IMR-90 (cell line): ENCODE data around the gene SPATA46. TPM values are rescaled to one million over a fixed set of nuclear protein-coding genes. Genes with fewer than 3 reads are reported as not detected.

Source experiments
- ATAC-seq: fragments of 200-7000 bp; cut with Tn5 transposase; 2 replicates; pipeline ENCODE4 v1.9.1; 2020; ENCODE audit warnings: low read depth, mild to moderate bottlenecking, moderate library complexity
- BruUV-seq: library from RNA; stranded (reverse); fragments of 400-500 nt; replicated peaks from 2 replicates; lab custom pipeline; 2021; lab: Mats Ljungman, UMichigan
- CTCF ChIA-PET: fragments of 300-600 bp; formaldehyde crosslinking; extraction: SDS; loops from one replicate; lab custom pipeline; 2021; ENCODE audit warnings: antibody characterized with exemption; lab: Yijun Ruan, JAX
- POLR2A ChIA-PET: fragments of 300-600 bp; sonication (Branson Sonifier 250); formaldehyde crosslinking; loops from one replicate; lab custom pipeline; 2022; ENCODE audit warnings: antibody characterized with exemption; ENCODE audit not compliant: unreplicated experiment; lab: Charles Lee
- DNase-seq: peaks from one replicate; pipeline ENCODE4 v3.0.0; 2013
- H2AFZ ChIP-seq: replicated peaks from 2 replicates; pipeline ENCODE3; 2013; ENCODE audit warnings: low read length, mild to moderate bottlenecking; ENCODE audit not compliant: poor library complexity
- H2AK5ac ChIP-seq: 2 replicates; pipeline ENCODE4 v1.6.1; 2013; ENCODE audit warnings: low read depth, low read length, inconsistent platforms
- H2AK9ac ChIP-seq: replicated peaks from 2 replicates; pipeline ENCODE3; 2013; ENCODE audit warnings: mild to moderate bottlenecking, low read depth, low read length, moderate library complexity; ENCODE audit not compliant: poor library complexity
- H2BK120ac ChIP-seq: 2 replicates; pipeline ENCODE4 v1.6.1; 2013; ENCODE audit warnings: low read depth, low read length, inconsistent platforms
- H2BK15ac ChIP-seq: 3 replicates; pipeline ENCODE4 v1.6.1; 2013; ENCODE audit warnings: low read depth, low read length, inconsistent platforms
- H2BK20ac ChIP-seq: 2 replicates; pipeline ENCODE4 v1.6.1; 2013; ENCODE audit warnings: low read depth, mild to moderate bottlenecking, inconsistent platforms, low read length, moderate library complexity
- H2BK5ac ChIP-seq: 2 replicates; pipeline ENCODE4 v1.6.1; 2013; ENCODE audit warnings: mild to moderate bottlenecking, low read depth, low read length, inconsistent platforms; ENCODE audit not compliant: poor library complexity, severe bottlenecking
- H3K14ac ChIP-seq: replicated peaks from 2 replicates; pipeline ENCODE4 v1.6.1; 2013; ENCODE audit warnings: low read depth, low read length, inconsistent platforms
- H3K18ac ChIP-seq: 2 replicates; pipeline ENCODE4 v1.6.1; 2013; ENCODE audit warnings: low read depth, low read length, control low read depth
- H3K23ac ChIP-seq: 2 replicates; pipeline ENCODE4 v1.6.1; 2013; ENCODE audit warnings: low read depth, low read length, inconsistent platforms
- H3K27ac ChIP-seq: 2 replicates; pipeline ENCODE4 v1.5.1; 2013; ENCODE audit warnings: mild to moderate bottlenecking, control low read depth, low read length; ENCODE audit not compliant: insufficient read depth
- H3K27me3 ChIP-seq: 2 replicates; pipeline ENCODE4 v1.6.1; 2013; ENCODE audit warnings: low read length; ENCODE audit not compliant: control insufficient read depth, insufficient read depth
- H3K36me3 ChIP-seq: 2 replicates; pipeline ENCODE4 v1.6.1; 2013; ENCODE audit warnings: low read length, mixed read lengths; ENCODE audit not compliant: control insufficient read depth, insufficient read depth
- H3K4ac ChIP-seq: 2 replicates; pipeline ENCODE4 v1.6.1; 2013; ENCODE audit warnings: low read depth, low read length, inconsistent platforms
- H3K4me1 ChIP-seq: 2 replicates; pipeline ENCODE4 v1.6.1; 2013; ENCODE audit warnings: low read length, mixed read lengths; ENCODE audit not compliant: control insufficient read depth, insufficient read depth
- H3K4me2 ChIP-seq: 2 replicates; pipeline ENCODE4 v1.6.1; 2013; ENCODE audit warnings: low read depth, mild to moderate bottlenecking, control low read depth, low read length, moderate library complexity
- H3K4me3 ChIP-seq: 2 replicates; pipeline ENCODE4 v1.5.1; 2013; ENCODE audit warnings: low read depth, mild to moderate bottlenecking, control low read depth, low read length, moderate library complexity; ENCODE audit not compliant: insufficient read depth
- H3K56ac ChIP-seq: 2 replicates; pipeline ENCODE4 v1.6.1; 2013; ENCODE audit warnings: low read length, inconsistent platforms; ENCODE audit not compliant: insufficient read depth; ENCODE audit errors: extremely low read depth
- H3K79me1 ChIP-seq, 2 experiments: 2 replicates each; pipeline ENCODE4 v1.6.1; 2013; ENCODE audit warnings: low read length in 2 of 2, inconsistent platforms in 1 of 2, low read depth in 1 of 2
- H3K9ac ChIP-seq: 2 replicates; pipeline ENCODE4 v1.6.1; 2013; ENCODE audit warnings: low read depth, low read length, control low read depth
- H3K9me1 ChIP-seq: 2 replicates; pipeline ENCODE4 v1.6.1; 2013; ENCODE audit warnings: low read length, inconsistent platforms; ENCODE audit not compliant: insufficient read depth
- H3K9me3 ChIP-seq: 2 replicates; pipeline ENCODE4 v1.6.1; 2013; ENCODE audit warnings: low read length; ENCODE audit not compliant: control insufficient read depth, insufficient read depth
- H4K20me1 ChIP-seq: 2 replicates; pipeline ENCODE4 v1.6.1; 2013; ENCODE audit warnings: low read length, inconsistent platforms; ENCODE audit not compliant: insufficient read depth
- H4K5ac ChIP-seq: 2 replicates; pipeline ENCODE4 v1.6.1; 2013; ENCODE audit warnings: mild to moderate bottlenecking, low read depth, low read length, control low read depth
- H4K8ac ChIP-seq, 2 experiments: 2 replicates each; pipeline ENCODE4 v1.6.1; 2013; ENCODE audit warnings: low read depth in 2 of 2, low read length in 2 of 2, control low read depth in 1 of 2, inconsistent platforms in 1 of 2
- H4K91ac ChIP-seq: 2 replicates; pipeline ENCODE4 v1.6.1; 2013; ENCODE audit warnings: low read depth, low read length, inconsistent platforms; ENCODE audit not compliant: insufficient read depth
- BHLHE40 ChIP-seq: fragments of 150-350 bp; IDR thresholded peaks from 2 replicates; pipeline ENCODE4 v1.6.1; 2016; ENCODE audit warnings: mild to moderate bottlenecking, low read depth, low read length
- NFE2L2 ChIP-seq: fragments of 150-350 bp; IDR thresholded peaks from 2 replicates; pipeline ENCODE4 v1.6.1; 2016; ENCODE audit warnings: low read depth, mild to moderate bottlenecking, low read length
- RAD21 ChIP-seq: IDR thresholded peaks from 2 replicates; pipeline ENCODE4 v1.6.1; 2012; ENCODE audit warnings: low read length, improper control_type of control experiment
- USF2 ChIP-seq: fragments of 150-350 bp; IDR thresholded peaks from 2 replicates; pipeline ENCODE4 v1.6.1; 2017; ENCODE audit warnings: mild to moderate bottlenecking, antibody characterized with exemption, low read length, low read depth
- WGBS, 2 experiments: methylation state at CpG; one replicate each; pipeline versions ENCODE4 v1.1.5 to v1.1.7; 2013; ENCODE audit warnings: missing lambda C conversion rate in 2 of 2; ENCODE audit not compliant: insufficient read length in 1 of 2; ENCODE audit errors: extremely low coverage in 2 of 2; 5-methylcytosine and 5-hydroxymethylcytosine counted together
- dilution Hi-C: fragments of 300-500 bp; cut with HindIII; formaldehyde crosslinking; loops from one replicate; pipeline ENCODE4 v1.14.3; 2018; ENCODE audit warnings: low sequenced_read_pairs; ENCODE audit not compliant: unreplicated experiment
- in situ Hi-C: fragments of 300-500 bp; cut with MboI; formaldehyde crosslinking; loops from 3 replicates; pipeline ENCODE4 v1.14.3; 2019; ENCODE audit warnings: low sequenced_read_pairs, inconsistent platforms, mixed read lengths
- intact Hi-C: fragments of 100-400 bp; cut with micrococcal nuclease; formaldehyde crosslinking; loops from 2 replicates; pipeline ENCODE4 v1.10.0; 2022
- polyA plus RNA-seq, 3 experiments: library from polyadenylated mRNA; depleted of rRNA; stranded (reverse); fragments of >200 nt; gene quantifications; 2 replicates each; pipeline ENCODE4 v1.2.3, GENCODE V29; 2012; ENCODE audit warnings: low replicate concordance in 1 of 3
- total RNA-seq: library from RNA; depleted of rRNA; stranded (reverse); fragments of >200 nt; gene quantifications from 2 replicates; pipeline ENCODE4 v1.2.3, GENCODE V29; 2012

The SPATA46 gene
- total and polyA plus RNA-seq, 2 of the 4 experiments (the other 2 are of a cell fraction): not detected

GRCh38 chr1:162390396-162391185 lies 13.9 kb upstream of the SPATA46 start:
- Histone ChIP-seq H4K91ac (no peak overlapping the region), H4K8ac (no peak overlapping the region), H3K27ac (no peak overlapping the region), H2BK15ac (no peak overlapping the region), H3K4me3 (no peak overlapping the region), H3K27me3 (peaks cover 26% of the 10 kb centered on the region), H3K4me2 (no peak overlapping the region), H3K23ac (no peak overlapping the region), H3K18ac (no peak overlapping the region), H2BK5ac (no peak overlapping the region), H2BK20ac (no peak overlapping the region), H2AFZ (no peak overlapping the region), H4K20me1 (no peaks in the 10 kb centered on the region), H3K4ac (no peak overlapping the region), H4K5ac (no peak overlapping the region), H3K14ac (no peak overlapping the region), H3K79me1 (no peaks in the 10 kb centered on the region), H2BK120ac (no peak overlapping the region), H3K9ac (no peak overlapping the region), H3K4me1 (no peaks in the 10 kb centered on the region), H3K9me3 (no peaks in the 10 kb centered on the region), H2AK5ac (no peak overlapping the region), H2AK9ac (no peak overlapping the region), H3K56ac (no peak overlapping the region), H3K9me1 (no peaks in the 10 kb centered on the region), H3K36me3 (no peaks in the 10 kb centered on the region)
- 72% methylated on average over 7 of the region's 15 CpGs; no CpG with 5 or more reads in 1 of the 2 experiments for WGBS, 2 experiments
- no TSS peak for BruUV-seq
- intact Hi-C loops (loop anchor here (5.0 to 10.0 kb wide), 2 partner anchors 113 to 596 kb away; no protein-coding TSS in a partner anchor), dilution Hi-C loops (no loop called here), in situ Hi-C loops (loop anchor here (5.0 to 25.0 kb wide), 2 partner anchors 333 to 603 kb away; no protein-coding TSS in a partner anchor)
- ChIA-PET CTCF (interaction anchor here (0.8 to 3.9 kb wide), 3 partner anchors 33 to 335 kb away, joined by 3 to 18 read pairs (median 3); no protein-coding TSS in a partner anchor), POLR2A (no interaction called here)
- no peak for DNase-seq
- ATAC-seq: no peak
- no peak for TF ChIP-seq BHLHE40
- no peak for TF ChIP-seq RAD21
- TF ChIP-seq NFE2L2: no peak
- TF ChIP-seq USF2: no peak
